Upper lobe of left lung (tissue), 4 donors: ENCODE measurements around the gene SLC9C2.

Experiments used
- CTCF ChIP-seq, 6 experiments: fragments of 450-650 bp in 4 of 6; fragments of 200-600 bp in 2 of 6; sonication (generic) in 2 of 6; IDR thresholded peaks; one replicate each; pipeline ENCODE4 v1.5.1; 2016 to 2019; ENCODE audit warnings: antibody characterized with exemption in 6 of 6
- POLR2AphosphoS5 ChIP-seq, 2 donors: sonication (generic); formaldehyde crosslinking; IDR thresholded peaks; one replicate each; pipeline ENCODE4 v1.5.1; 2017; ENCODE audit warnings: antibody characterized with exemption in 2 of 2

GRCh38 chr1:173499729-173500128, 103.1 kb downstream of the SLC9C2 start:
- TF ChIP-seq POLR2AphosphoS5 (IDR thresholded peaks at IDR 0.05) = no peak
- TF ChIP-seq CTCF (IDR thresholded peaks at IDR 0.05) = no peak
